H1 (cell line): ENCODE data around the gene OR10AD1. TPM values are rescaled to one million over a fixed set of nuclear protein-coding genes. Genes with fewer than 3 reads are reported as not detected.

ENCODE experiments used
- CTCF ChIA-PET: fragments of 300-600 bp; sonication (Branson Sonifier 250); formaldehyde crosslinking; loops from one replicate; lab custom pipeline; 2021; ENCODE audit not compliant: partially characterized antibody; lab: Charles Lee
- POLR2A ChIA-PET: fragments of 300-600 bp; sonication (Branson Sonifier 250); formaldehyde crosslinking; loops from one replicate; lab custom pipeline; 2021; ENCODE audit warnings: inconsistent platforms; ENCODE audit not compliant: partially characterized antibody; lab: Charles Lee
- DNase-seq, 2 experiments: peaks; one replicate each; pipeline versions ENCODE4 v3.0.0 to v3.0.0-alpha.2; 2010 to 2022; ENCODE audit warnings: low spot score in 2 of 2, low read depth in 1 of 2, mixed read lengths in 1 of 2
- FAIRE-seq: peaks from 2 replicates; lab custom pipeline; 2011; peaks lifted over from hg19 to GRCh38; lab: Jason Lieb, UNC
- H2AFZ ChIP-seq: 2 replicates; pipeline ENCODE4 v1.8.1; 2012; ENCODE audit warnings: low read length, inconsistent platforms
- H2AK5ac ChIP-seq: 2 replicates; pipeline ENCODE4 v1.6.1; 2013; ENCODE audit warnings: low read depth, low read length
- H2BK120ac ChIP-seq: replicated peaks from 2 replicates; pipeline ENCODE3; 2013; ENCODE audit warnings: low read depth, low read length, inconsistent platforms
- H2BK12ac ChIP-seq: 2 replicates; pipeline ENCODE4 v1.6.1; 2013; ENCODE audit warnings: low read depth, low read length
- H2BK15ac ChIP-seq: 2 replicates; pipeline ENCODE4 v1.6.1; 2013; ENCODE audit warnings: low read length
- H2BK20ac ChIP-seq: 2 replicates; pipeline ENCODE4 v1.6.1; 2013; ENCODE audit warnings: low read length
- H2BK5ac ChIP-seq: 2 replicates; pipeline ENCODE4 v1.6.1; 2013; ENCODE audit warnings: low read depth, low read length
- H3K14ac ChIP-seq: 2 replicates; pipeline ENCODE4 v1.6.1; 2013; ENCODE audit warnings: inconsistent platforms; ENCODE audit not compliant: insufficient read length
- H3K18ac ChIP-seq: 2 replicates; pipeline ENCODE4 v1.6.1; 2013; ENCODE audit warnings: low read length; ENCODE audit errors: extremely low read depth
- H3K23ac ChIP-seq: 2 replicates; pipeline ENCODE4 v1.6.1; 2013; ENCODE audit warnings: inconsistent platforms; ENCODE audit not compliant: insufficient read length
- H3K23me2 ChIP-seq: 2 replicates; pipeline ENCODE4 v1.6.1; 2013; ENCODE audit warnings: low read depth, low read length
- H3K27ac ChIP-seq: 2 replicates; pipeline ENCODE4 v1.6.1; 2011; ENCODE audit warnings: low read depth, low read length, inconsistent platforms
- H3K27me3 ChIP-seq, 4 experiments: replicated peaks in 1 of 4; 1 replicate in 1 of 4; 2 replicates in 3 of 4; pipeline versions ENCODE4 v1.6.1 to v1.8.1; 2011 to 2013; ENCODE audit warnings: low read length in 3 of 4, mild to moderate bottlenecking in 3 of 4, inconsistent platforms in 2 of 4, mixed read lengths in 2 of 4, moderate library complexity in 1 of 4; ENCODE audit not compliant: control insufficient read depth in 3 of 4, insufficient read depth in 3 of 4; ENCODE audit errors: extremely low read depth in 1 of 4
- H3K36me3 ChIP-seq, 4 experiments: 2 replicates each; pipeline versions ENCODE4 v1.6.1 to v1.8.1; 2011 to 2013; ENCODE audit warnings: mild to moderate bottlenecking in 4 of 4, low read length in 3 of 4, moderate library complexity in 2 of 4, control low read depth in 1 of 4, inconsistent platforms in 1 of 4; ENCODE audit not compliant: insufficient read depth in 4 of 4, control insufficient read depth in 2 of 4
- H3K4ac ChIP-seq: replicated peaks from 2 replicates; pipeline ENCODE3; 2013; ENCODE audit warnings: low read length, low read depth, mixed read lengths, inconsistent platforms; ENCODE audit not compliant: insufficient read length
- H3K4me1 ChIP-seq, 4 experiments: replicated peaks in 1 of 4; 1 replicate in 1 of 4; 2 replicates in 3 of 4; pipeline versions ENCODE4 v1.6.1 to v1.8.1; 2011 to 2013; ENCODE audit warnings: low read length in 3 of 4, inconsistent platforms in 2 of 4, mixed read lengths in 1 of 4; ENCODE audit not compliant: insufficient read depth in 4 of 4, control insufficient read depth in 3 of 4
- H3K4me2 ChIP-seq, 2 experiments: 2 replicates each; pipeline versions ENCODE4 v1.6.1 to v1.8.1; 2011 to 2013; ENCODE audit warnings: low read depth in 2 of 2, low read length in 2 of 2, control low read depth in 1 of 2, inconsistent platforms in 1 of 2, mild to moderate bottlenecking in 1 of 2; ENCODE audit not compliant: insufficient read depth in 1 of 2
- H3K4me3 ChIP-seq, 4 experiments: fragments of 200-600, 300-600 bp in 1 of 4; sonication (generic), shearing (Covaris generic), sonication (Bioruptor Twin) in 1 of 4; 2 replicates each; pipeline versions ENCODE4 v1.5.1 to v1.8.1; 2011 to 2016; ENCODE audit warnings: low read length in 4 of 4, low read depth in 3 of 4, control low read depth in 2 of 4, inconsistent platforms in 2 of 4, mild to moderate bottlenecking in 2 of 4, mixed read lengths in 1 of 4, moderate library complexity in 1 of 4; ENCODE audit not compliant: insufficient read depth in 2 of 4; ENCODE audit errors: extremely low read depth in 1 of 4
- H3K56ac ChIP-seq: replicated peaks from 2 replicates; pipeline ENCODE3; 2013; ENCODE audit warnings: low read depth, mild to moderate bottlenecking, mixed read lengths, low read length, inconsistent platforms; ENCODE audit not compliant: insufficient read length
- H3K79me1 ChIP-seq: 2 replicates; pipeline ENCODE4 v1.6.1; 2013; ENCODE audit warnings: low read depth, low read length, control low read depth
- H3K79me2 ChIP-seq, 2 experiments: 2 replicates each; pipeline versions ENCODE4 v1.6.1 to v1.8.1; 2012 to 2013; ENCODE audit warnings: low read length in 2 of 2, mild to moderate bottlenecking in 2 of 2, inconsistent platforms in 1 of 2; ENCODE audit not compliant: insufficient read depth in 2 of 2, control insufficient read depth in 1 of 2
- H3K9ac ChIP-seq, 4 experiments: replicated peaks in 1 of 4; 1 replicate in 1 of 4; 2 replicates in 3 of 4; pipeline versions ENCODE4 v1.6.1 to v1.8.1; 2011 to 2013; ENCODE audit warnings: low read depth in 3 of 4, low read length in 3 of 4, control low read depth in 2 of 4, mild to moderate bottlenecking in 2 of 4, moderate library complexity in 2 of 4, inconsistent platforms in 1 of 4; ENCODE audit errors: extremely low read depth in 1 of 4
- H3K9me3 ChIP-seq, 2 experiments: 2 replicates each; pipeline versions ENCODE4 v1.6.1 to v1.8.1; 2012 to 2013; ENCODE audit warnings: mild to moderate bottlenecking in 2 of 2, moderate library complexity in 2 of 2, control low read depth in 1 of 2, inconsistent platforms in 1 of 2, low read depth in 1 of 2, low read length in 1 of 2, mixed read lengths in 1 of 2; ENCODE audit not compliant: insufficient read depth in 2 of 2
- H4K20me1 ChIP-seq, 2 experiments: replicated peaks in 1 of 2; 2 replicates each; pipeline versions ENCODE3 to v1.8.1; 2011 to 2013; ENCODE audit warnings: inconsistent platforms in 2 of 2, low read length in 2 of 2, mild to moderate bottlenecking in 1 of 2; ENCODE audit not compliant: insufficient read depth in 2 of 2, control insufficient read depth in 1 of 2
- H4K5ac ChIP-seq: 2 replicates; pipeline ENCODE4 v1.6.1; 2013; ENCODE audit warnings: low read length, low read depth, mixed read lengths, inconsistent platforms; ENCODE audit not compliant: insufficient read length
- H4K8ac ChIP-seq: 2 replicates; pipeline ENCODE4 v1.8.0; 2013; ENCODE audit warnings: mild to moderate bottlenecking, moderate library complexity, low read length, inconsistent platforms; ENCODE audit not compliant: insufficient read depth; ENCODE audit errors: extremely low read depth
- H4K91ac ChIP-seq: replicated peaks from 2 replicates; pipeline ENCODE3; 2013; ENCODE audit warnings: low read length, mixed read lengths, inconsistent platforms; ENCODE audit not compliant: insufficient read length
- BCL11A ChIP-seq, 2 experiments: IDR thresholded peaks; one replicate each; pipeline ENCODE4 v1.6.1; 2011; ENCODE audit warnings: low read depth in 2 of 2, low read length in 2 of 2, mild to moderate bottlenecking in 2 of 2
- EZH2 ChIP-seq: fragments of 200-600 bp; sonication (generic); IDR thresholded peaks from 2 replicates; pipeline ENCODE4 v1.7.1; 2012; ENCODE audit warnings: low read depth, mild to moderate bottlenecking, moderate library complexity, low read length, inconsistent platforms; ENCODE audit not compliant: severe bottlenecking
- NRF1 ChIP-seq: IDR thresholded peaks from 2 replicates; pipeline ENCODE4 v1.6.1; 2011; ENCODE audit warnings: mild to moderate bottlenecking, low read depth, low read length, improper control_type of control experiment
- SP2 ChIP-seq: IDR thresholded peaks from 2 replicates; pipeline ENCODE4 v1.6.1; 2012; ENCODE audit warnings: mild to moderate bottlenecking, low read length, inconsistent platforms
- TBP ChIP-seq: IDR thresholded peaks from 2 replicates; pipeline ENCODE4 v1.6.1; 2011; ENCODE audit warnings: low read depth, low read length, improper control_type of control experiment
- WGBS, 2 experiments: shearing (Covaris generic) in 1 of 2; methylation state at CpG; one replicate each; pipeline versions ENCODE4 v1.1.6 to v1.1.7; 2013 to 2015; ENCODE audit warnings: low lambda C conversion rate in 2 of 2, mixed read lengths in 2 of 2, inconsistent platforms in 1 of 2, low coverage in 1 of 2, missing lambda C conversion rate in 1 of 2; ENCODE audit not compliant: insufficient replicate concordance in 2 of 2, insufficient coverage in 1 of 2, insufficient read length in 1 of 2; ENCODE audit errors: extremely low coverage in 1 of 2, missing lambda C conversion rate in 1 of 2; 5-methylcytosine and 5-hydroxymethylcytosine counted together
- polyA plus RNA-seq, 7 experiments: library from polyadenylated mRNA; depleted of rRNA in 3 of 7; stranded (reverse) in 5 of 7; unstranded in 2 of 7; fragments of >200 nt in 5 of 7; fragments of 200-250 nt in 2 of 7; gene quantifications; 1 replicate in 5 of 7; 2 replicates in 1 of 7; 4 replicates in 1 of 7; pipeline versions ENCODE4 v1.2.1 to v1.2.3, GENCODE V29; 2011 to 2013; ENCODE audit warnings: missing spikeins in 2 of 7, mixed read lengths in 2 of 7
- total RNA-seq: library from RNA; stranded (reverse); fragmentation: NEBNext Ultra II Directional; extraction: Animal tissue kit (Norgen Biotek cat#: 25700); gene quantifications from 2 replicates; pipeline ENCODE4 v1.2.1, GENCODE V29; 2021

OR10AD1 gene
- total and polyA plus RNA-seq, 2 of the 8 experiments (the other 6 are each of a cell fraction or from before 2014, with no cell fraction given) = not detected

DNA sequence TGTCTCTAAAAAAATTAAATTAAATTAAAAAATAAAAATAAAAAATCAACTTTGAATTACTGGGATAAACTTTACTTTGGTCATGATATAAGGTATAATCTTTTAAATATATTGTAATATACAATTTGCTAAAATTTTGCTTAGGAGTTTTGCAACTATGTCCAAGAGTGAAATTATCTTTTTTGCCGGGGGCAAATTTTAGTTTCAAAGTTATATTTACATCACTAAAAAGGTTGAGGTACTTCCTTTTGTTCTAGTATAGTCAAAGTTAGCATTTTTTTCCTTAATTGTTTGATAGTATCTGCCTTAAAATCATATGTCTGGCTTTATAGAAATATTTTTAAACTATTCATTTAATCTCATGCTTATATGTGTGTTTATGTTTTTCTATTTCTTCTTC lies 17.6 kb upstream of the OR10AD1 start:
- no peak overlapping the region for H2BK12ac ChIP-seq
- H3K4me3 ChIP-seq = no peak overlapping the region
- no peak overlapping the region for H3K9ac ChIP-seq
- no peak overlapping the region for H3K27ac ChIP-seq
- H3K79me2 ChIP-seq = no peaks in the 10 kb centered on the region
- no peak overlapping the region for H3K14ac ChIP-seq
- no peak overlapping the region for H2BK120ac ChIP-seq
- no peak overlapping the region for H2BK5ac ChIP-seq
- no peak overlapping the region for H4K8ac ChIP-seq
- no peak overlapping the region for H2BK20ac ChIP-seq
- WGBS, 2 experiments = 96% methylated on average over 1 of the region's 1 CpG; no CpG with 5 or more reads in 1 of the 2 experiments
- H3K18ac ChIP-seq = no peak overlapping the region
- no peaks in the 10 kb centered on the region for H4K20me1 ChIP-seq
- DNase-seq (no peak), FAIRE-seq (no peak)
- no peak overlapping the region for H4K5ac ChIP-seq
- no peak overlapping the region for H4K91ac ChIP-seq
- CTCF ChIA-PET = no interaction called here
- H3K23ac ChIP-seq = no peak overlapping the region
- H3K4ac ChIP-seq = no peak overlapping the region
- H3K4me2 ChIP-seq = no peak overlapping the region
- no peaks in the 10 kb centered on the region for H3K4me1 ChIP-seq
- H3K36me3 ChIP-seq = no peaks in the 10 kb centered on the region
- no peak overlapping the region for H2BK15ac ChIP-seq
- H2AFZ ChIP-seq = no peak overlapping the region
- H3K9me3 ChIP-seq = peaks cover 4 to 9% of the 10 kb centered on the region in 2 experiments; a peak in 1 of 4 replicates
- H3K56ac ChIP-seq = no peak overlapping the region
- POLR2A ChIA-PET = no interaction called here
- no peaks in the 10 kb centered on the region for H3K23me2 ChIP-seq
- no peaks in the 10 kb centered on the region; a peak in 1 of 7 replicates for H3K27me3 ChIP-seq
- H2AK5ac ChIP-seq = no peak overlapping the region
- no peaks in the 10 kb centered on the region for H3K79me1 ChIP-seq
- TF ChIP-seq NRF1 = no peak
- no peak for TF ChIP-seq SP2
- TF ChIP-seq BCL11A (IDR thresholded peaks at IDR 0.05; ENCODE audit: low read depth in 2 of 2, low read length in 2 of 2) = no peak
- TF ChIP-seq TBP = no peak
- TF ChIP-seq EZH2 = no peak
